Measurements from ENCODE around the gene PTPRE. TPM values are rescaled to one million over a fixed set of nuclear protein-coding genes. Genes with fewer than 3 reads are reported as not detected.

The PTPRE gene
- total and polyA plus RNA-seq, 7 donors, result 0.48 to 4.5 (median 2.7) TPM

DNA sequence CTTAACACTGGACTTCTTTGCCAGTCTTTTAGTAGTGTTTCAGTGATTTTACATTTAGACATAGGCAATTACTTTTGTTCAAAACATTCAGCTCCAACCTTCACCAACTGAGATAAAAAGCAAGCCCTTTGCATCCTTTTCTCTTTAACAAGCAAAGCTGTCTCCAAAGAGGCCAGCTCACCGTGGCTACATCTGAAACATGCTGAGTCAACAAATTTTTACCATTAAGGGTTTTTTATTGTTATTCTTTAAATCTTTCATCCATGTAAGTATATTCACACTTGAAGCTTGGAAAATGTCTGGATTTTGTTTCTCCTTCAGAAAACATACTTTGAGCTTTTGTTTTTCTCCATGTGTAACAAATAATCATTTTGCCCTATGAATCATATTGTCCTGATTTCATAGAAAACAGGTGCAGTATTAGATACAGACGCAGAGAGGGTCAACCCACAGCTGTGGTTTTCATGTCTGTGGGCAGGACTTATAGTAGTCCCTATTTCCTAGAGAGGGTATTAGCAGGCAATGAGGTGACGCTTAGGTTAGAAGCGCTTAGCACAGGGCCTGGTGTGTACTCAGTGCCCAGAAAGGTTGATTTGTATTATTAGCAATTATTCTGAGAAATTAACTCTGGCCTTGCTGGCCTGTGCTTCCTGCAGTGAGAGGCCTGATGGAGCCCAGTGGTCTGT, 119.9 kb downstream of the PTPRE start:
- 56 to 73% (median 59%) methylated on average over 4 of the region's 4 CpGs for WGBS, 3 donors
- TF ChIP-seq, protein P1, sequence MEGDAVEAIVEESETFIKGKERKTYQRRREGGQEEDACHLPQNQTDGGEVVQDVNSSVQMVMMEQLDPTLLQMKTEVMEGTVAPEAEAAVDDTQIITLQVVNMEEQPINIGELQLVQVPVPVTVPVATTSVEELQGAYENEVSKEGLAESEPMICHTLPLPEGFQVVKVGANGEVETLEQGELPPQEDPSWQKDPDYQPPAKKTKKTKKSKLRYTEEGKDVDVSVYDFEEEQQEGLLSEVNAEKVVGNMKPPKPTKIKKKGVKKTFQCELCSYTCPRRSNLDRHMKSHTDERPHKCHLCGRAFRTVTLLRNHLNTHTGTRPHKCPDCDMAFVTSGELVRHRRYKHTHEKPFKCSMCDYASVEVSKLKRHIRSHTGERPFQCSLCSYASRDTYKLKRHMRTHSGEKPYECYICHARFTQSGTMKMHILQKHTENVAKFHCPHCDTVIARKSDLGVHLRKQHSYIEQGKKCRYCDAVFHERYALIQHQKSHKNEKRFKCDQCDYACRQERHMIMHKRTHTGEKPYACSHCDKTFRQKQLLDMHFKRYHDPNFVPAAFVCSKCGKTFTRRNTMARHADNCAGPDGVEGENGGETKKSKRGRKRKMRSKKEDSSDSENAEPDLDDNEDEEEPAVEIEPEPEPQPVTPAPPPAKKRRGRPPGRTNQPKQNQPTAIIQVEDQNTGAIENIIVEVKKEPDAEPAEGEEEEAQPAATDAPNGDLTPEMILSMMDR (IDR thresholded peaks at IDR 0.05), result no peak
- no peak for ATAC-seq
- H3K27me3 ChIP-seq (ENCODE audit: insufficient read depth in 3 of 3, low read length in 2 of 3), result no peaks in the 10 kb centered on the region
- no peaks in the 10 kb centered on the region for H3K9me3 ChIP-seq
- H3K36me3 ChIP-seq (ENCODE audit: insufficient read depth in 1 of 2, low read depth in 1 of 2), result no peaks in the 10 kb centered on the region
- intact Hi-C loops (cut with DNase I), result no loop called here
- no peak for DNase-seq
- H3K27ac ChIP-seq, result no peak overlapping the region
- H3K4me1 ChIP-seq, result no peaks in the 10 kb centered on the region
- no peak overlapping the region for H3K4me3 ChIP-seq

DNA sequence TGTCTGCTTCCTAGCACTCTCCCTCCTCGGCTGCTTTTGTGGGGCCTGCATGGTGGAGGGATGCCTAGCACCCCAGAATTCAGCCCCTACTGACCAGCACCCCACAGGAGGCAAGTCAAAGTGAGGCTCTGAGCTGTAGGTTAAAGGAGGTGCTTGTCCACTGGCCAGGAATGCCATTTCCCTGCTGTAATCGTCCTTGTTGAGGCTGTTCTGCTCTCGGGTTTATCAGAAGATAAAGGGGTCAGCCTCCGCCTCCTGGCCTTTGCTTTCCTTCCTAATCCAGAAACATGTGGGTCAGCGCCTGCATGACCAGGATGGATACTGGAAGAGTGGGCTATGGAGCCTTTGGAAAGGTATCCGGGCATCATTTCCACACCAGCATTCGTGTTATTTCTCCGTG, 120.4 kb downstream of the PTPRE start:
- H3K27me3 ChIP-seq (ENCODE audit: insufficient read depth in 3 of 3, low read length in 2 of 3), result no peaks in the 10 kb centered on the region
- TF ChIP-seq, protein P1 (IDR thresholded peaks at IDR 0.05), result no peak
- WGBS, 3 donors, result 66 to 79% (median 70%) methylated on average over 8 of the region's 8 CpGs
- DNase-seq (no peak), ATAC-seq (no peak)
- no peaks in the 10 kb centered on the region for H3K9me3 ChIP-seq
- H3K4me1 ChIP-seq, result no peaks in the 10 kb centered on the region
- H3K27ac ChIP-seq, result no peak overlapping the region
- H3K36me3 ChIP-seq (ENCODE audit: insufficient read depth in 1 of 2, low read depth in 1 of 2), result no peaks in the 10 kb centered on the region
- intact Hi-C loops (cut with DNase I), result no loop called here
- no peak overlapping the region for H3K4me3 ChIP-seq

DNA sequence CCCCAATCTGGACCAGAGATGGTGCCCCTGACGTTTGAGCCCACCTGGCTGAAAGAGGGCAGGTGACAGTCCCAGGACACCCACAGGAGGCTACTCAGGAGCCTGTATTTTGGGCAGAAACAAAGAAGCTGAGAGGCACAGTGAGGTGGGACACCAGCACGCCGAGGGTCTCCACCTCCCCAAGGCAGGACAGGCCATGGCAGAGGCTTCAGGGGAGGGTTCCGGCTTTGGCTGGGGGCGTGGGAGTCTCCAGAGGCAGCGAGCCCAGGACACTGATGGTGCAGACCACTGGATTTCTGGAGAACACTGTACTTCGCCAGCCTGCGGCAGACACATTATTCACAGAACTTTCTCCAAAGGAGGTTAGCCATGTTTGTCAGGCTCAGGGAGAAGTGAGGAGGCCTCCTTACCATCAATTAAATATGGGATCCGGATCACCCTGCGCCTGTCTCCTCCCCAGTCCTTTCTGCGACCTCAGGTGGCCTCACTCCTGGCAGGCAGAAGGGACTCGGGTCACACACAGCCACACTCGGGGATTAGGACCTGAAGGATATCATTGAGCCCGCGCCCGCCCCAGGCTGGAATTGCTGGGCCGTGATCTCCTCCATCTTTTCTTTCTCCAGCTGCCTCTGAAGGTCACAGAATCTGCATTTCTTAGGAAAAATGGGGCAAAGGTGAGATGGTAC, 121.1 kb downstream of the PTPRE start:
- Histone ChIP-seq H3K27me3 (ENCODE audit: insufficient read depth in 3 of 3, low read length in 2 of 3) (no peaks in the 10 kb centered on the region), H3K36me3 (ENCODE audit: insufficient read depth in 1 of 2, low read depth in 1 of 2) (no peaks in the 10 kb centered on the region), H3K27ac (no peak overlapping the region), H3K4me3 (no peak overlapping the region), H3K4me1 (no peaks in the 10 kb centered on the region), H3K9me3 (no peaks in the 10 kb centered on the region)
- WGBS, 3 donors, result 68 to 88% (median 69%) methylated on average over 17 of the region's 17 CpGs
- ATAC-seq, result no peak
- no peak for DNase-seq
- TF ChIP-seq, protein P1 (IDR thresholded peaks at IDR 0.05), result no peak
- intact Hi-C loops (cut with DNase I), result no loop called here

DNA sequence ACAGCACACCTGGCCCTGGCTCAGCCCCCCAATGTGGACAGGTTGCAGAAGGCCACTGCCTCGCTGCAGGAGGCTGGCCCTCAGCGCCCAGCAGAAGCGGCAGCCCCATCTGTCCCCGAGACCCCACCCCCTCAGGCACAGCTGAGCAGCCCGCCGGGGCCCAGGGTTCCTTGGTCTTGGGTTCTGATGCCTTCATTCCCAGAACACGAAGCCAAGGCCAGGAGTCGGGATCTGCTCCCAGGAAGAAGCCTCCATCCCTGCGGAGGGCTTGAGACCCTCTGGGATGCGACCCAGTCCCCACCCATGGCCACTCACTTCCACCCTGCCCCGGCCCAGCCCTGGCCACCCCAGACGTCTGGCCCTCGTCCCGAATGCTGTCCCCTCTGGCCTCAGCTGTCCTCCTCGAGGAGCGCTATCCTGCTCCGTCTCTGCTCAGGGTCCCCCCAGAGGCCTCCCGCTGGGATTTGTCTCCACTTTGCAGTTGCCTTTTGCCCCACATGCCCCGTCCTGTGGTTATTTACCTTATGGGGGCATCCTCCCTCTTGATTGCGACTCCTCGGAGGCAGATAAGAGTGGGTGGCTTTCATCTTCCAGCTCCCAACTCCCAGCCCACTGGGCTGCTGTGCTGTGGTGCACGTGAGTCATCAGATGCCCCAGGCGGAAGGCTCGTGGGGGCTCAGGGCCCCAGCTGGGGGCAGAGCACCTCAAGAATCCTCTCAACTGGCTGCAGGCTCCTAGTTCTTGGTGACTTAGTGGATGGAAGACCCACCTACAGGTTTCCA, 121.8 kb downstream of the PTPRE start:
- 69 to 86% (median 73%) methylated on average over 24 of the region's 24 CpGs for WGBS, 3 donors
- DNase-seq, result no peak
- Histone ChIP-seq H3K36me3 (ENCODE audit: insufficient read depth in 1 of 2, low read depth in 1 of 2) (no peaks in the 10 kb centered on the region), H3K4me1 (no peaks in the 10 kb centered on the region), H3K9me3 (no peaks in the 10 kb centered on the region), H3K27me3 (ENCODE audit: insufficient read depth in 3 of 3, low read length in 2 of 3) (no peaks in the 10 kb centered on the region), H3K4me3 (no peak overlapping the region), H3K27ac (no peak overlapping the region)
- intact Hi-C loops (cut with DNase I), result no loop called here
- ATAC-seq, result no peak
- TF ChIP-seq, protein P1 (IDR thresholded peaks at IDR 0.05), result no peak
